ENCODE results near the gene PDIA4. TPM values are rescaled to one million over a fixed set of nuclear protein-coding genes. Genes with fewer than 3 reads are reported as not detected.

PDIA4 gene, protein sequence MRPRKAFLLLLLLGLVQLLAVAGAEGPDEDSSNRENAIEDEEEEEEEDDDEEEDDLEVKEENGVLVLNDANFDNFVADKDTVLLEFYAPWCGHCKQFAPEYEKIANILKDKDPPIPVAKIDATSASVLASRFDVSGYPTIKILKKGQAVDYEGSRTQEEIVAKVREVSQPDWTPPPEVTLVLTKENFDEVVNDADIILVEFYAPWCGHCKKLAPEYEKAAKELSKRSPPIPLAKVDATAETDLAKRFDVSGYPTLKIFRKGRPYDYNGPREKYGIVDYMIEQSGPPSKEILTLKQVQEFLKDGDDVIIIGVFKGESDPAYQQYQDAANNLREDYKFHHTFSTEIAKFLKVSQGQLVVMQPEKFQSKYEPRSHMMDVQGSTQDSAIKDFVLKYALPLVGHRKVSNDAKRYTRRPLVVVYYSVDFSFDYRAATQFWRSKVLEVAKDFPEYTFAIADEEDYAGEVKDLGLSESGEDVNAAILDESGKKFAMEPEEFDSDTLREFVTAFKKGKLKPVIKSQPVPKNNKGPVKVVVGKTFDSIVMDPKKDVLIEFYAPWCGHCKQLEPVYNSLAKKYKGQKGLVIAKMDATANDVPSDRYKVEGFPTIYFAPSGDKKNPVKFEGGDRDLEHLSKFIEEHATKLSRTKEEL
- polyA plus RNA-seq (2012; ENCODE audit: insufficient read length, low read depth): 107 TPM

DNA sequence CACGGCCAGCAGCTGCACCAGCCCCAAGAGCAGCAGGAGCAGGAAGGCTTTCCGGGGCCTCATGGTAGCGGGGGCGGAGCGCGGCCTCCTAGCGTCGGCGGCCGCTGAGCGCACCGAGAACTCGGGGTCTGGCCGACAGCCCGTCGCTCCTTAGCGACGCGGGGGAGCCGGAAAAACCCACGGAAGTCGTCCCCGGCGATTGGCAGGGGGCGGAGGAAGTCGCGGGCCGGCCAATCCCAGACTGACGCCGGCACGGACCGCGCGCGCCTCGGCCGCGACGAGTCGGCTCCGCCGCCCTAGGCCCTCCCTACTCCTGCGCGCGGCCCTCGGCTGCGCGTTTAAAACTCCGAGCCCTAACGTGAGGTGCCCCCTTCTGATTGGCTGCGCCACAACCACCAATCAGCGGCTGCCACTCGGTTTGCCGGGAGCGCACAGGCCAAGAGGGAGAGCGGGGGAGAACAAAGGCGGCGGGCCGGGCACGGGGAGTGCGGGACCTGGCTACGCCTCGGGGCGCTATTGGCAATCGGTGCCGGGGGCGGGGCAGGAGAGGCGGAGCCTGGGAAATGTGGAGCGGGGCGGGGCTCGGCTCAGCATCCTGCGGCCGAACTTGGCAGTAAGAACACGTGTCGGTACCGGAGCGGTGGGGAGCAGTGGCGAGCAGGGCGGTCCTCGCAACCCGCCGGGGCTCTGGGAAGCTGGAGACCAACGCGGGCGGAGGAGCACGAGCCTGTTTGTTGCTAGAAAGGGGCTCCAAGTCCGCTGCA is at the start of gene PDIA4:
Gene PDIA4 (minus strand): TSS at position 160 of the 764 bp plus-strand sequence. CDS start 97 bp downstream, at position 63.
- TF ChIP-seq, protein P1, sequence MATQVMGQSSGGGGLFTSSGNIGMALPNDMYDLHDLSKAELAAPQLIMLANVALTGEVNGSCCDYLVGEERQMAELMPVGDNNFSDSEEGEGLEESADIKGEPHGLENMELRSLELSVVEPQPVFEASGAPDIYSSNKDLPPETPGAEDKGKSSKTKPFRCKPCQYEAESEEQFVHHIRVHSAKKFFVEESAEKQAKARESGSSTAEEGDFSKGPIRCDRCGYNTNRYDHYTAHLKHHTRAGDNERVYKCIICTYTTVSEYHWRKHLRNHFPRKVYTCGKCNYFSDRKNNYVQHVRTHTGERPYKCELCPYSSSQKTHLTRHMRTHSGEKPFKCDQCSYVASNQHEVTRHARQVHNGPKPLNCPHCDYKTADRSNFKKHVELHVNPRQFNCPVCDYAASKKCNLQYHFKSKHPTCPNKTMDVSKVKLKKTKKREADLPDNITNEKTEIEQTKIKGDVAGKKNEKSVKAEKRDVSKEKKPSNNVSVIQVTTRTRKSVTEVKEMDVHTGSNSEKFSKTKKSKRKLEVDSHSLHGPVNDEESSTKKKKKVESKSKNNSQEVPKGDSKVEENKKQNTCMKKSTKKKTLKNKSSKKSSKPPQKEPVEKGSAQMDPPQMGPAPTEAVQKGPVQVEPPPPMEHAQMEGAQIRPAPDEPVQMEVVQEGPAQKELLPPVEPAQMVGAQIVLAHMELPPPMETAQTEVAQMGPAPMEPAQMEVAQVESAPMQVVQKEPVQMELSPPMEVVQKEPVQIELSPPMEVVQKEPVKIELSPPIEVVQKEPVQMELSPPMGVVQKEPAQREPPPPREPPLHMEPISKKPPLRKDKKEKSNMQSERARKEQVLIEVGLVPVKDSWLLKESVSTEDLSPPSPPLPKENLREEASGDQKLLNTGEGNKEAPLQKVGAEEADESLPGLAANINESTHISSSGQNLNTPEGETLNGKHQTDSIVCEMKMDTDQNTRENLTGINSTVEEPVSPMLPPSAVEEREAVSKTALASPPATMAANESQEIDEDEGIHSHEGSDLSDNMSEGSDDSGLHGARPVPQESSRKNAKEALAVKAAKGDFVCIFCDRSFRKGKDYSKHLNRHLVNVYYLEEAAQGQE (IDR thresholded peaks at IDR 0.05; ENCODE audit: insufficient read depth in 1 of 2, low read depth in 2 of 2, low read length in 2 of 2): peak; percentile 4 to 16; a peak in 1 of 4 replicates
- peak; percentile 78 for TF ChIP-seq POLR2AphosphoS5 (IDR thresholded peaks at IDR 0.05; ENCODE audit: low read depth, low read length)
- peak; percentile 77 for TF ChIP-seq FOXP2 (optimal IDR thresholded peaks at IDR 0.05; ENCODE audit: borderline replicate concordance, extremely low read depth, extremely low read length, insufficient read depth)
- peak; percentile 62 for TF ChIP-seq TAF1 (IDR thresholded peaks at IDR 0.05; ENCODE audit: borderline replicate concordance, insufficient read depth, low read length)
- TF ChIP-seq SIN3A (IDR thresholded peaks at IDR 0.05; ENCODE audit: borderline replicate concordance, insufficient read depth, low read length): peak; percentile 93; the same call in 1 of the 2 replicates

DNA sequence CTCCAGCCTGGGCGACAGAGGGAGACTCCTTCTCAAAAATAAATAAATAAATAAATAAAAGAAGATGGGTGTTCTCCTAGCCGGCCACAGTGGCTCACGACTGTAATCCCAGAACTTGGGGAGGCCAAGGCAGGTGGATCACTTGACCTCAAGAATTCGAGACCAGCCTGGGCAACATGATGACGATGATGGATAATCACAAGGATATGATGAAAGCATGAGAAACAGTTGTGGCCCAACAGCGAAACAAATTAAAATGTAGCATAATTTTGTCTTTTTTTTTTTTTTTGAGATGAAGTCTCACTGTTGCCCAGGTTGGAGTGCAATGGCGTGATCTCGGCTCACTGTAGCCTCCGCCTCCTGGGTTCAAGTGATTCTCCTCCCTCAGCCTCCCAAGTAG is 49.3 kb upstream of the PDIA4 start:
- TF ChIP-seq, protein P1 (IDR thresholded peaks at IDR 0.05; ENCODE audit: insufficient read depth in 1 of 2, low read depth in 2 of 2, low read length in 2 of 2): no peak
- TF ChIP-seq FOXP2 (optimal IDR thresholded peaks at IDR 0.05; ENCODE audit: borderline replicate concordance, extremely low read depth, extremely low read length, insufficient read depth) (no peak), SIN3A (IDR thresholded peaks at IDR 0.05; ENCODE audit: borderline replicate concordance, insufficient read depth, low read length) (no peak), POLR2AphosphoS5 (IDR thresholded peaks at IDR 0.05; ENCODE audit: low read depth, low read length) (no peak), TAF1 (IDR thresholded peaks at IDR 0.05; ENCODE audit: borderline replicate concordance, insufficient read depth, low read length) (no peak)

DNA sequence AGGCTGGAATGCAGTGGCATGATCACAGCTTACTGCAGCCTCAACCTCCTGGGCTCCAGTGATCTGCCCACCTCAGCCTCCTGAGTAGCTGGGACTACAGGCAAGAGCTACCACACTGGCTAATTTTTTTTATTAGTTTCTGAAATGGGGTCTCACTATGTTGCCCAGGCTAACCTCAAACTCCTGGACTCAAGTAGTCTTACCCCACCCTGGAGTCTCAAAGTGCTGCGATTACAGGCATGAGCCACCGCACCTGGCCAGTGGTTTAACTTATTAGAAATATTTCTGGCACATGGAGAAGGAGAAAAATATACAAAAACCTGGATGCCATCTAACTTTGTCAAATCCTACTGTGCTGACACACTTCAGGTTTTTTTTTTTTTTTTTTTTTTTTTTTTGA is 47.0 kb upstream of the PDIA4 start:
- no peak for TF ChIP-seq POLR2AphosphoS5 (IDR thresholded peaks at IDR 0.05; ENCODE audit: low read depth, low read length)
- no peak for TF ChIP-seq TAF1 (IDR thresholded peaks at IDR 0.05; ENCODE audit: borderline replicate concordance, insufficient read depth, low read length)
- TF ChIP-seq SIN3A (IDR thresholded peaks at IDR 0.05; ENCODE audit: borderline replicate concordance, insufficient read depth, low read length): no peak
- TF ChIP-seq FOXP2 (optimal IDR thresholded peaks at IDR 0.05; ENCODE audit: borderline replicate concordance, extremely low read depth, extremely low read length, insufficient read depth): no peak
- TF ChIP-seq, protein P1 (IDR thresholded peaks at IDR 0.05; ENCODE audit: insufficient read depth in 1 of 2, low read depth in 2 of 2, low read length in 2 of 2): no peak

- TF ChIP-seq TAF1 (IDR thresholded peaks at IDR 0.05; ENCODE audit: borderline replicate concordance, insufficient read depth, low read length) (no peak), FOXP2 (optimal IDR thresholded peaks at IDR 0.05; ENCODE audit: borderline replicate concordance, extremely low read depth, extremely low read length, insufficient read depth) (no peak), POLR2AphosphoS5 (IDR thresholded peaks at IDR 0.05; ENCODE audit: low read depth, low read length) (no peak), SIN3A (IDR thresholded peaks at IDR 0.05; ENCODE audit: borderline replicate concordance, insufficient read depth, low read length) (no peak)
- TF ChIP-seq, protein P1 (IDR thresholded peaks at IDR 0.05; ENCODE audit: insufficient read depth in 1 of 2, low read depth in 2 of 2, low read length in 2 of 2): no peak
These were observed 46.0 kb upstream of the PDIA4 start for GRCh38 chr7:149074116-149074885.
